Posterior cingulate gyrus (tissue), 11 donors: ENCODE measurements around the gene POU3F3.

ENCODE experiments used
- DNase-seq, 10 donors: peaks; one replicate each; pipeline versions ENCODE4 v3.0.0 to v3.0.0-alpha.2; 2020 to 2021; ENCODE audit warnings: mixed read lengths in 3 of 10
- intact Hi-C: fragments of 100-400 bp; cut with DNase I; formaldehyde crosslinking; loops from one replicate; pipeline ENCODE4 v1.15.1; 2023

Gene POU3F3

DNA sequence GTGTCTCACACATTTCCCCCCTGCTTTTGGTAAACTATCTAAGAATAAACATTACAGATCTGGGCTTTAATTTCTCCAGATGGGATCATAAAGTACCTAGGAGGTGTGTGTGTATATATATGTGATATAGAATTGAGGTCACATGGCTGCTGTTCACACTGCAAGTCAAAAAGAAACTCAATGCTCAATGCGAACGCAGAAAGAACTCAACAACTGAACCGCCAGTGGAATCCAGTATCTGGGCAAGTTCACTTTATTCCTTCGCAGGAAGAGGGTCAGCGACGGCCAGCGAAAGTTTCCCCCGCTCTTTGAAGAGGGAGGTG, 17.7 kb downstream of the POU3F3 start:
- DNase-seq: no peak
- intact Hi-C loops: loop anchor here (10.0 kb wide), 4 partner anchors 367 to 907 kb away; no protein-coding TSS in a partner anchor

- peak in 9 of 10 donors; percentile 37 to 90 (median 54) for DNase-seq
- intact Hi-C loops: loop anchor here (10.0 kb wide), 4 partner anchors 367 to 907 kb away; no protein-coding TSS in a partner anchor
These were observed 18.3 kb downstream of the POU3F3 start for GRCh38 chr2:104871972-104872865.

DNA sequence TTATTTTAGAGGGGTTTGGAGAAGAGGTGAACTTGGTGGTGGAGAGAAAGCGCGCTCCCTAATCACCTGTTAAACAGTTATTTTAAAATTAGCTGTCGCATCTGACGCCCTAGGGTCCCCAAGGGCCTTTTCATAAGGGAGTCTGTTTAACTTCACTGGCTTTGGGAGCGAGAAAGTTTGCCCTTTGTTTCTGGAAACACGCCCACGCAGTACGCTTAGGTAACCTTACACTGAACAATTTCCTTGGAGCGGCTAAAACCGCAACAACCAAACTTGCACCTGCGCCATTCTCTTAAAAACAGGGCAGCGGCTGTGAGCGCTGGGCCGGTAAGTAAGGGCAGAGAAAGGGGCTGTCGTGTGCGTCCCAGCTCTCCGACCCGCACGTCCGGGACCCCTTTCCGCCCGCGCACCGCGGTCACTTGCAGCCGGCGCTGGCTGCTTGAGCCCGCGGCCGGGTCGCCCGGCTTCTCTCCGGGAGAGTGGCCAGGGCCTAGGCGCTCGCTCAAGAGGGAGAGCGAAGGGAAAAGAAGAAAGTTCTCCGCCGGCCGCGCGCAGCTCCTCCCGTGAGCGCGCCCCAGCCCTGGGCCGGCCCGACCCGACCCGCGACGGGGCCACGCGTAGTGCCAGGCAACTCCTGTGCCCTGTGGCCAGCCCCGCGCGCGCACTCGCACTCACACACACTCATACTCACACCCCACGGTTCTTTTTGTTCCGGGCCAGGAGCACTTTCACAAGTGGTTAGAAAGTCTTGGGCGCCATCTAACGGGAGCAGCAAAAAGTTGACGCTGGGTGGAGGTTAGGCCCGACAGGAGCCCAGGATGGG, 19.2 kb downstream of the POU3F3 start:
- intact Hi-C loops: loop anchor here (10.0 kb wide), 4 partner anchors 368 to 908 kb away; no protein-coding TSS in a partner anchor
- DNase-seq: peak; percentile 83 to 98 (median 87)

DNA sequence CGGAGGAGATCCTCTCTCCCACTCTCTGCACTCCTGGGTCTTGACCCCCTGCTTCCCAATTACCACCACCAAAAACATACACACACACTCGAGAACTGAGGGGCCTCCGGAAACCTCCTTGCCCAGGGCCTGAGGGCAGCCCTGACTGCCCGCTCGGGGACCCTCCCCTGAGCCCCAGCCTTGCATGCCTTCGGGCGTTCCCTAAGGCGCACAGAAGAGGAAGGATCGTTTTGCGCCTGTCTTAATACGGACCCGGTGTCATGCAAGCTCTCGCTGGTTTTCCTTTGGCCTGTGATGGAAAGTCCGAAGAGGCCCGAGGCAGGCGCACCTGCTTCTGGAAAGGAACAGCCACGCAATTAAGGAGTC, 19.8 kb downstream of the POU3F3 start:
- intact Hi-C loops: loop anchor here (10.0 kb wide), 4 partner anchors 369 to 909 kb away; no protein-coding TSS in a partner anchor
- peak in 1 of 10 donors; percentile 73 for DNase-seq

DNA sequence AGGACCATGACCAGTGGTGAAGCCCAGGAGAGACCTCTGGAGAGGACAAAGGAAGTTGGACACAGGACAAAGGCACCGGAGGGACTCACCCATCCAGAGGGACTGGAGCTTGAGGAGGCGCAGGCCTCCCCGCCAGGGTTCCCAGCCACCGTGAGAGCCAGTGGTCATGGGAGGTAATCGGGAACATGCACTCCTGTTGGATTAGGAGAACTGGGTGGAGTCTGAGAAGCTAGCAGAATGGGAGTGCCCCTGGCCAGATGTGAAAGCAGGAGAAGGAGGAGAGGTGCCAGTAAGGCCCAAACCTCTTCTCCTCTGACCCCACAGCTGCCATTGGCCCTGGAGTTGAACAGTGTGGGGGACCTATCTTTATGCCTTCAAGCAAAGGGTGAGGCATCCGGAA, 20.3 kb downstream of the POU3F3 start:
- no peak for DNase-seq
- intact Hi-C loops: loop anchor here (10.0 kb wide), 4 partner anchors 369 to 909 kb away; no protein-coding TSS in a partner anchor

- no peak for DNase-seq
- intact Hi-C loops: loop anchor here (10.0 kb wide), 4 partner anchors 370 to 910 kb away; no protein-coding TSS in a partner anchor
These were observed 21.3 kb downstream of the POU3F3 start for GRCh38 chr2:104875262-104875661.

- intact Hi-C loops: loop anchor here (10.0 kb wide), 4 partner anchors 372 to 912 kb away; no protein-coding TSS in a partner anchor
- peak in 4 of 10 donors; percentile 42 to 87 (median 66) for DNase-seq
These were observed 23.0 kb downstream of the POU3F3 start for GRCh38 chr2:104876606-104877570.

DNA sequence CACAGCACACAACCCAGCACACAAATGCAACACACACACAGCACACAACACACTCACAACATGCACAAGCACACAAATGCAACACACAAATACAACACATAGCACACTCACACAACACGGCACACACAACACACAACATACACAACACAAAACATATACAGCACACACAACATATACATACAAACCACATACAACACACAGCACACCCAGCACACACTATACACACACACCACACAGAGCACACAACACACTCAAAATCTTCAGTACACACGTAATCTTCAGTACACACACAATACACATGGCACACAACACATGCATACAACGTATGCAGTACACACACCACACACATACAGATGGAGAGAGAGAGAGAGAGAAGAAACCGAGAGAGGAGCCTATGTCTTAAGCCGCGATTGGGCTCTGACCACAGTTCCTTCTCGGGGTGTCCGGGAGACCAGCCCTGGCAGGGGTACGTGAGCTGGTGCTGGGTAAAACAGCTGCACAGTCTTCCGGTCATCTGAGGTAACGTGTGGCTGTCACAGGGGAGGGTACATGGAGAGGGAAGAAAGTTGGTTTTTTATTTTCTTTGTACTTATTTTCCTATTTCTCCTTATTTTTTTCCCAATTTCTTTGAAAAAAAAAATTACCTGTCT, 25.1 kb downstream of the POU3F3 start:
- intact Hi-C loops: loop anchor here (10.0 kb wide), 4 partner anchors 374 to 914 kb away; no protein-coding TSS in a partner anchor
- no peak for DNase-seq

GRCh38 chr2:104880076-104880475, 26.2 kb downstream of the POU3F3 start:
- no peak for DNase-seq
- intact Hi-C loops: loop anchor here (5.0 kb wide), 1 partner anchor 57 kb away; no protein-coding TSS in a partner anchor

- intact Hi-C loops: loop anchor here (5.0 kb wide), 1 partner anchor 54 kb away; no protein-coding TSS in a partner anchor
These were observed 29.4 kb downstream of the POU3F3 start for GRCh38 chr2:104883357-104883756.

DNA sequence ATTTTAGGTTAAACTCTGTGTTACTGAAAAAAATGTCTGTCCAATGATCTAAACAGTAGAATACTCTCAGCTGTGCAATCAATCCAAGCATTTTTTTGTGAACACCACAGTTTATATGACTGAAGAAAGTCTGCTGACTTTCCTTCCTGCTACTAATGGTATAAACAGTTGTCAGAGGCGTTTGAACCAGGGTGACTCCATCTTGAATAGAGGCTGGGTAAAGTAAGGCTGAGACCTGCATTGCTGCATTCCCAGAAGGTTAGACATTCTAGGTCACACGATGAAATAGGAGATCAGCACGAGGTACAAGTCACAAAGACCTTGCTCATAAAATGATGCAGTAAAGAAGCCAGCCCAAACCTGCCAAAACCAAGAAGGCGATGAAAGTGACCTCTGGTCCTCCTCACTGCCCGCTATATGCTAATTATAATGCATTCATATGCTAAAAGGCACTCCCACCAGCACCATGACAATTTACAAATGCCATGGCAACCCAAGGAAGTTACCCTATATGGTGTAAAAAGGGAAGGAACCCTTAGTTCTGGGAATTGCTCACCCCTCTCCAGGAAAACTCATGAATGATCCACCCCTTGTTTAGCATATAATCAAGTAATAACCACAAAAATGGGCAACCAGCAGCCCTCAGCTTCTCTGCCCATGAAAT, 31.3 kb downstream of the POU3F3 start:
- intact Hi-C loops: no loop called here
- DNase-seq: no peak

More at GRCh38 chr2:104883357-104883756, 29.4 kb downstream of the POU3F3 start:
- no peak for DNase-seq

DNA sequence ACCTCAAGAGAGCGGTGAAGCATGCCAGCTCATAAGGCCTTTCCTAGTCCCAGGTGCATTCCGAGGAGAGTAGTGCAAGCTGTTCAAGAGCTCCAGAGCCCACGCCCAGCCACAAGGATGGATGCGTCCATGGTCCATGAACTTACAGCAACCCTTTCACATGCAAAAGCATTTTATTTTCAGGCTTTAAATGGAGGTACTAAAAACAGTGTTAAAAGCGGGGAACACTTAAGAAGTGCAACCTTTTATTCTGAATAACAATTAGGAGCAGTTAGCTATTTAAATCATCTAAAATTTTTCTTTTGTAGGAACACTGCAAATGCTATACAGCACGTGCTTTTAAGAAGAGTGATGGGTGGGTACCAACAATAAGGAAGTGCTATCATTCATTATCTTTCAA, 33.8 kb downstream of the POU3F3 start:
- intact Hi-C loops: no loop called here
- no peak for DNase-seq

GRCh38 chr2:104888489-104889258, 34.8 kb downstream of the POU3F3 start:
- DNase-seq: no peak
- intact Hi-C loops: no loop called here

GRCh38 chr2:104889291-104889959, 35.5 kb downstream of the POU3F3 start:
- no peak for DNase-seq
- intact Hi-C loops: no loop called here

- DNase-seq: no peak
- intact Hi-C loops: no loop called here
These were observed 36.2 kb downstream of the POU3F3 start for GRCh38 chr2:104889960-104890684.

GRCh38 chr2:104890685-104891069, 36.8 kb downstream of the POU3F3 start:
- intact Hi-C loops: no loop called here
- DNase-seq: no peak

GRCh38 chr2:104891145-104891544, 37.2 kb downstream of the POU3F3 start:
- intact Hi-C loops: no loop called here
- no peak for DNase-seq
